SU-DHL-6 (cell line): ENCODE data around the gene AADAC.

Source experiments
- EZH2phosphoT487 ChIP-seq: fragments of 200-600 bp; sonication (generic), shearing (Covaris generic); conservative IDR thresholded peaks from 2 replicates; pipeline ENCODE4 v1.6.1; 2018; ENCODE audit warnings: mild to moderate bottlenecking, antibody characterized with exemption, low read length, moderate library complexity, mixed read lengths
- TF ChIP-seq, protein P1 (sequence below): fragments of 200-600 bp; sonication (generic); IDR thresholded peaks from one replicate; pipeline ENCODE4 v1.5.1; 2017; ENCODE audit warnings: antibody characterized with exemption, mild to moderate bottlenecking, low read length, moderate library complexity; ENCODE audit not compliant: insufficient read depth, poor library complexity, severe bottlenecking

DNA sequence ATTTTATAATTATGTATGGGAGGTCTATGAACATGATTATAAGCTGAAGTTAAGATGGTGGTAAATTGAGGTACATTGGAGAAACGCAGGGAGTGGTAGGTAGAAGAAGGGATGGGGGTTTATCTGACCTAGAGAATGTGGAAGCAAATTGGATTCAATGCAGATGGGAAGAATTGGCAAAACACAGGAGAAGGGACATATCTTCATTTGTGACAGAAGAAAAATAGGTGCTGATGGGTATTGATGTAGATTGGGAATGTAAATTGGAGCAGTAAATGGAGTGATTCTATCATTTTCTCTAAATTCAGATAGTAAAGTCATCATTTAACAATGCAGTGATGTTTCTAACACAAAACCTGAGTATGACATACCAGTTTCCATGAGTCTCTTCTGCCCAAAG, 39.7 kb upstream of the AADAC start:
- TF ChIP-seq, protein P1, sequence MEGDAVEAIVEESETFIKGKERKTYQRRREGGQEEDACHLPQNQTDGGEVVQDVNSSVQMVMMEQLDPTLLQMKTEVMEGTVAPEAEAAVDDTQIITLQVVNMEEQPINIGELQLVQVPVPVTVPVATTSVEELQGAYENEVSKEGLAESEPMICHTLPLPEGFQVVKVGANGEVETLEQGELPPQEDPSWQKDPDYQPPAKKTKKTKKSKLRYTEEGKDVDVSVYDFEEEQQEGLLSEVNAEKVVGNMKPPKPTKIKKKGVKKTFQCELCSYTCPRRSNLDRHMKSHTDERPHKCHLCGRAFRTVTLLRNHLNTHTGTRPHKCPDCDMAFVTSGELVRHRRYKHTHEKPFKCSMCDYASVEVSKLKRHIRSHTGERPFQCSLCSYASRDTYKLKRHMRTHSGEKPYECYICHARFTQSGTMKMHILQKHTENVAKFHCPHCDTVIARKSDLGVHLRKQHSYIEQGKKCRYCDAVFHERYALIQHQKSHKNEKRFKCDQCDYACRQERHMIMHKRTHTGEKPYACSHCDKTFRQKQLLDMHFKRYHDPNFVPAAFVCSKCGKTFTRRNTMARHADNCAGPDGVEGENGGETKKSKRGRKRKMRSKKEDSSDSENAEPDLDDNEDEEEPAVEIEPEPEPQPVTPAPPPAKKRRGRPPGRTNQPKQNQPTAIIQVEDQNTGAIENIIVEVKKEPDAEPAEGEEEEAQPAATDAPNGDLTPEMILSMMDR, result no peak
- no peak for TF ChIP-seq EZH2phosphoT487
